ENCODE results near the gene SH3PXD2B.
A peak's percentile ranks its signal among the peaks of the same experiment; 100 is the strongest.
"Not testable (repeated sequence)": the region's sequence is repeated elsewhere in the genome, so short reads cannot be mapped to it uniquely, and the experiment has no call there.

The SH3PXD2B gene

GRCh38 chr5:172485511-172486202 lies 31.3 kb upstream of the SH3PXD2B start:
- DNase-seq (ENCODE audit: low spot score) = no peak

- DNase-seq (ENCODE audit: low spot score) = no peak
These were observed 30.3 kb upstream of the SH3PXD2B start for GRCh38 chr5:172484664-172485063.

GRCh38 chr5:172482156-172483020 lies 28.1 kb upstream of the SH3PXD2B start:
- no peak for DNase-seq (ENCODE audit: low spot score)

GRCh38 chr5:172481011-172481800 lies 26.9 kb upstream of the SH3PXD2B start:
- DNase-seq (ENCODE audit: low spot score) = no peak

- no peak for DNase-seq (ENCODE audit: low spot score)
These were observed 25.4 kb upstream of the SH3PXD2B start for GRCh38 chr5:172479784-172480115.

- peak; percentile 94 for DNase-seq (ENCODE audit: low spot score)
These were observed 24.9 kb upstream of the SH3PXD2B start for GRCh38 chr5:172479034-172479783.

GRCh38 chr5:172478695-172479033 lies 24.3 kb upstream of the SH3PXD2B start:
- not testable (repeated sequence) for DNase-seq (ENCODE audit: low spot score)

- no peak for DNase-seq (ENCODE audit: low spot score)
These were observed 23.9 kb upstream of the SH3PXD2B start for GRCh38 chr5:172478256-172478655.

GRCh38 chr5:172477466-172477865 lies 23.1 kb upstream of the SH3PXD2B start:
- peak; percentile 36 for DNase-seq (ENCODE audit: low spot score)

GRCh38 chr5:172474293-172474692 lies 20.0 kb upstream of the SH3PXD2B start:
- DNase-seq (ENCODE audit: low spot score) = no peak

- no peak for DNase-seq (ENCODE audit: low spot score)
These were observed 19.1 kb upstream of the SH3PXD2B start for GRCh38 chr5:172473427-172473826.

GRCh38 chr5:172469697-172470096 lies 15.4 kb upstream of the SH3PXD2B start:
- DNase-seq (ENCODE audit: low spot score) = no peak

GRCh38 chr5:172466062-172466461 lies 11.7 kb upstream of the SH3PXD2B start:
- DNase-seq (ENCODE audit: low spot score) = no peak

GRCh38 chr5:172463031-172463430 lies 8.7 kb upstream of the SH3PXD2B start:
- DNase-seq (ENCODE audit: low spot score) = no peak

GRCh38 chr5:172459783-172460165 lies 5.4 kb upstream of the SH3PXD2B start:
- no peak for DNase-seq (ENCODE audit: low spot score)

- DNase-seq (ENCODE audit: low spot score) = no peak
These were observed 4.9 kb upstream of the SH3PXD2B start for GRCh38 chr5:172458976-172459782.

- no peak for DNase-seq (ENCODE audit: low spot score)
These were observed 1.9 kb upstream of the SH3PXD2B start for GRCh38 chr5:172456076-172456722.

GRCh38 chr5:172455511-172456061 lies 1.3 kb upstream of the SH3PXD2B start:
- DNase-seq (ENCODE audit: low spot score) = peak; percentile 83

GRCh38 chr5:172455087-172455381 lies 709 bp upstream of the SH3PXD2B start:
- DNase-seq (ENCODE audit: low spot score) = no peak

- peak; percentile 78 for DNase-seq (ENCODE audit: low spot score)
These were observed 353 bp downstream of the SH3PXD2B start for GRCh38 chr5:172453986-172454357.

All from GM03348 (cell line).